ENCODE data around the gene DNAAF6. TPM values are rescaled to one million over a fixed set of nuclear protein-coding genes. Genes with fewer than 3 reads are reported as not detected.

Gene DNAAF6
- total RNA-seq, 1 experiment from 2014 or later = not detected

DNA sequence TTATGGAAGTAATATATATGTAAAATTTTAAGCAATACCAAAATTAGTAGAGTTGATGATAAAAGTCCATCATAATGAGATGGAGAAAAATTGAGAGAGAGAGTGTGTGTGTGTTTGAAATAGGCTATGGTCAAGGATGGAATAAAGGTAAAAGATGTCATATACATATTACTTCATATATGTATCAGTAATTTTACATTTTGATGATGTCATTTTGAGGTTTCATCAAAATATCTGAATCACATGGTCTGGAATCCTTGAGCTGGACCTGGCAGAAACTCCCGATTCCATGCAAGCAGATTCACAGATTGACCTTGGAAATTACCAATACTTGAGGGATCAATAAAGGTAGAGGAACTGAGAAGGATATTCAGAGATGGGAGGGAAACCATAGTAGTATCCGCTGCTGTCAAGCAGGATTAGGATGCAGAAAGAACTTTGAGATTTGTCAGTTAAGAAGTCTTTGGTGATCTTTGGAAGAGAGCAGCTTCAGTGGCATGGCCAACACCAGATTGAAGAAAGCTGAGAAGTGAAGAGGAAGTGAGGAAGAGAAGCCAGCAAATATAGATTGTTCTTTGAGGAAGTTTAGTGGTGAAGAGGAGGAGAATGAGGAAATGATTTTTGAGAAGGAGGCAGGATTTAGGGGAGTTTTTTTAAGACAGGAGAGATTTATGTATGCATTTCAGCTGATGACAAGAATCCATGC lies 21.5 kb downstream of the DNAAF6 start:
- no peak overlapping the region for H3K27ac ChIP-seq (ENCODE audit: low read length)
- CTCF ChIA-PET = no interaction called here
- intact Hi-C loops (cut with micrococcal nuclease) = no loop called here

DNA sequence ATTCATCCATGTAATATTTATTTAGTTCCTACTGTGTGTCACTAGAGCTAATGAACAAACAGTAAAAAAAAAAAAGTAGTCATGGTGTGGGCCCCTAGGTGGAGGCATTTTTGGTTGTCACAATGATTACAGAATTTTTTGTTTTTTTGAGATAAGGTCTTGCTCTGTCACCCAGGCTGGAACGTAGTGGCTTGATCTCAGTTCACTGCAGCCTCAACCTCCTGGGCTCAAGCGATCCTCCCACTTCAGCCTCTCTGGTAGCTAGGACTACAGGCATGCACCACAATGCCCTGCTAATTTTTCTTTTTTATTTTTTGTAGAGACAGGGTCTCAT lies 22.0 kb downstream of the DNAAF6 start:
- Histone ChIP-seq H2AFZ (ENCODE audit: low read length) (no peak overlapping the region), H3K36me3 (ENCODE audit: low read depth, low read length) (no peaks in the 10 kb centered on the region), H3K4me3 (ENCODE audit: low read length) (no peak overlapping the region), H4K20me1 (ENCODE audit: low read length) (no peaks in the 10 kb centered on the region), H3K27ac (ENCODE audit: low read length) (no peak overlapping the region), H3K4me2 (ENCODE audit: low read length) (no peak overlapping the region), H3K79me2 (ENCODE audit: low read length) (no peaks in the 10 kb centered on the region), H3K4me1 (ENCODE audit: insufficient read depth, low read length) (no peaks in the 10 kb centered on the region), H3K9me3 (ENCODE audit: low read length) (no peaks in the 10 kb centered on the region), H3K9me2 (replicated peaks; ENCODE audit: low read length) (no peaks in the 10 kb centered on the region), H3F3A (ENCODE audit: low read length, unreplicated experiment) (no peaks in the 10 kb centered on the region), H3K27me3 (ENCODE audit: low read length) (no peaks in the 10 kb centered on the region), H3K9ac (ENCODE audit: low read length) (no peak overlapping the region)
- TF ChIP-seq, protein P1, sequence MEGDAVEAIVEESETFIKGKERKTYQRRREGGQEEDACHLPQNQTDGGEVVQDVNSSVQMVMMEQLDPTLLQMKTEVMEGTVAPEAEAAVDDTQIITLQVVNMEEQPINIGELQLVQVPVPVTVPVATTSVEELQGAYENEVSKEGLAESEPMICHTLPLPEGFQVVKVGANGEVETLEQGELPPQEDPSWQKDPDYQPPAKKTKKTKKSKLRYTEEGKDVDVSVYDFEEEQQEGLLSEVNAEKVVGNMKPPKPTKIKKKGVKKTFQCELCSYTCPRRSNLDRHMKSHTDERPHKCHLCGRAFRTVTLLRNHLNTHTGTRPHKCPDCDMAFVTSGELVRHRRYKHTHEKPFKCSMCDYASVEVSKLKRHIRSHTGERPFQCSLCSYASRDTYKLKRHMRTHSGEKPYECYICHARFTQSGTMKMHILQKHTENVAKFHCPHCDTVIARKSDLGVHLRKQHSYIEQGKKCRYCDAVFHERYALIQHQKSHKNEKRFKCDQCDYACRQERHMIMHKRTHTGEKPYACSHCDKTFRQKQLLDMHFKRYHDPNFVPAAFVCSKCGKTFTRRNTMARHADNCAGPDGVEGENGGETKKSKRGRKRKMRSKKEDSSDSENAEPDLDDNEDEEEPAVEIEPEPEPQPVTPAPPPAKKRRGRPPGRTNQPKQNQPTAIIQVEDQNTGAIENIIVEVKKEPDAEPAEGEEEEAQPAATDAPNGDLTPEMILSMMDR (conservative IDR thresholded peaks at IDR 0.05; ENCODE audit: low read depth, low read length) = no peak
- TF ChIP-seq EZH2 (IDR thresholded peaks at IDR 0.05; ENCODE audit: low read length, unreplicated experiment) = no peak
- TF ChIP-seq EZH2phosphoT487 (IDR thresholded peaks at IDR 0.05; ENCODE audit: borderline replicate concordance, low read length) = no peak
- intact Hi-C loops (cut with micrococcal nuclease) = no loop called here
- ATAC-seq (no peak), DNase-seq (no peak)
- no TSS peak for BruUV-seq (replicated peaks)
- CTCF ChIA-PET = no interaction called here
- POLR2A ChIA-PET (ENCODE audit: unreplicated experiment) = no interaction called here

More for the DNA sequence above, 21.5 kb downstream of the DNAAF6 start:
- Histone ChIP-seq H3K4me2 (ENCODE audit: low read length) (no peak overlapping the region), H3K9me3 (ENCODE audit: low read length) (no peaks in the 10 kb centered on the region), H3K4me1 (ENCODE audit: insufficient read depth, low read length) (no peaks in the 10 kb centered on the region), H3K79me2 (ENCODE audit: low read length) (no peaks in the 10 kb centered on the region), H3K4me3 (ENCODE audit: low read length) (no peak overlapping the region), H3F3A (ENCODE audit: low read length, unreplicated experiment) (no peaks in the 10 kb centered on the region), H2AFZ (ENCODE audit: low read length) (no peak overlapping the region), H3K9me2 (replicated peaks; ENCODE audit: low read length) (no peaks in the 10 kb centered on the region), H4K20me1 (ENCODE audit: low read length) (no peaks in the 10 kb centered on the region), H3K9ac (ENCODE audit: low read length) (no peak overlapping the region), H3K36me3 (ENCODE audit: low read depth, low read length) (no peaks in the 10 kb centered on the region), H3K27me3 (ENCODE audit: low read length) (no peaks in the 10 kb centered on the region)
- ATAC-seq (no peak), DNase-seq (no peak)
- no TSS peak for BruUV-seq (replicated peaks)
- TF ChIP-seq EZH2phosphoT487 (IDR thresholded peaks at IDR 0.05; ENCODE audit: borderline replicate concordance, low read length) (no peak), EZH2 (IDR thresholded peaks at IDR 0.05; ENCODE audit: low read length, unreplicated experiment) (no peak)
- TF ChIP-seq, protein P1 (conservative IDR thresholded peaks at IDR 0.05; ENCODE audit: low read depth, low read length) = no peak
- POLR2A ChIA-PET (ENCODE audit: unreplicated experiment) = interaction anchor here (0.6 kb wide), 1 partner anchor 617 kb away, joined by 4 read pairs; no protein-coding TSS in a partner anchor

DNA sequence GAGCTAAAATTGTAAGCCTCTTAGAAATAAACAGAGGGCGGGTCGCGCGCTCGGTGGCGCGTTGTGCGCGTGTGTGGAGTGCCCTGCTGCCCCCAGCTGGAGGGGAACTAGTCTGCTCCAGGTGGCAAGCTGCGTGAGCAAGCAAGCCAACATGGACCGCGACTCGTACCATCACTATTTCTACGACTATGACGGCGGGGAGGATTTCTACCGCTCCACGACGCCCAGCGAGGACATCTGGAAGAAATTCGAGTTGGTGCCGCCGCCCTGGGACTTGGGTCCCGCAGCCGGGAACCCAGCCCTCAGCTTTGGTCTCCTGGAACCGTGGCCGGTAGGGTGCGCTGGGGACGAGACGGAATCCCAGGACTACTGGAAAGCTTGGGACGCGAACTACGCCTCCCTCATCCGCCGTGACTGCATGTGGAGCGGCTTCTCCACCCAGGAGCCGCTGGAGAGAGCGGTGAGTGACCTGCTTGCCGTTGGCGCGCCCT lies 66.1 kb downstream of the DNAAF6 start:
- no peak for ATAC-seq
- CTCF ChIA-PET = no interaction called here
- no peaks in the 10 kb centered on the region for H3K9me2 ChIP-seq (replicated peaks; ENCODE audit: low read length)
- no peak overlapping the region for H3K4me2 ChIP-seq (ENCODE audit: low read length)
- BruUV-seq (replicated peaks) = no TSS peak
- POLR2A ChIA-PET (ENCODE audit: unreplicated experiment) = no interaction called here
- TF ChIP-seq EZH2phosphoT487 (IDR thresholded peaks at IDR 0.05; ENCODE audit: borderline replicate concordance, low read length) (no peak), EZH2 (IDR thresholded peaks at IDR 0.05; ENCODE audit: low read length, unreplicated experiment) (no peak)
- TF ChIP-seq, protein P1 (conservative IDR thresholded peaks at IDR 0.05; ENCODE audit: low read depth, low read length) = no peak
- no peak overlapping the region for H3K9ac ChIP-seq (ENCODE audit: low read length)
- H3K27ac ChIP-seq (ENCODE audit: low read length) = no peak overlapping the region
- no peaks in the 10 kb centered on the region for H3K4me1 ChIP-seq (ENCODE audit: insufficient read depth, low read length)
- no peak overlapping the region for H2AFZ ChIP-seq (ENCODE audit: low read length)
- no peaks in the 10 kb centered on the region for H4K20me1 ChIP-seq (ENCODE audit: low read length)
- H3K27me3 ChIP-seq (ENCODE audit: low read length) = peaks cover 6% of the 10 kb centered on the region; the same call in 1 of the 2 replicates
- H3F3A ChIP-seq (ENCODE audit: low read length, unreplicated experiment) = no peaks in the 10 kb centered on the region
- H3K36me3 ChIP-seq (ENCODE audit: low read depth, low read length) = no peaks in the 10 kb centered on the region
- intact Hi-C loops (cut with micrococcal nuclease) = no loop called here
- no peaks in the 10 kb centered on the region for H3K79me2 ChIP-seq (ENCODE audit: low read length)
- no peak overlapping the region for H3K4me3 ChIP-seq (ENCODE audit: low read length)
- DNase-seq = no peak
- no peaks in the 10 kb centered on the region for H3K9me3 ChIP-seq (ENCODE audit: low read length)

Measured in PC-3 (cell line).